ENCODE data around the gene FADS2.
A peak's percentile ranks its signal among the peaks of the same experiment; 100 is the strongest.

Gene FADS2

GRCh38 chr11:61833471-61833870 is 5.4 kb downstream of the FADS2 start:
- TF ChIP-seq CTCF (IDR thresholded peaks at IDR 0.05; ENCODE audit: low read depth, low read length, poor library complexity, severe bottlenecking): no peak
- TF ChIP-seq EZH2phosphoT487 (IDR thresholded peaks at IDR 0.05; ENCODE audit: borderline replicate concordance, low read length): no peak
- Histone ChIP-seq H3K79me2 (ENCODE audit: control insufficient read depth, low read length) (peaks cover 99% of the 10 kb centered on the region), H4K20me1 (ENCODE audit: control insufficient read depth, insufficient read depth, low read depth, low read length) (peaks cover 20% of the 10 kb centered on the region; the same call in 1 of the 2 replicates), H3K9me3 (ENCODE audit: control insufficient read depth, insufficient read depth, low read length) (no peaks in the 10 kb centered on the region), H3K27ac (ENCODE audit: low read depth, low read length) (peak overlapping the region; percentile 95), H3K9me2 (replicated peaks; ENCODE audit: control insufficient read depth, low read length) (no peaks in the 10 kb centered on the region), H3K4me3 (ENCODE audit: low read length) (peak overlapping the region; percentile 84), H3K36me3 (ENCODE audit: control insufficient read depth, low read length) (peaks cover 95% of the 10 kb centered on the region), H3K4me2 (ENCODE audit: low read length) (peak overlapping the region; percentile 87), H3F3A (ENCODE audit: control insufficient read depth, insufficient read depth) (peaks cover 24% of the 10 kb centered on the region), H3K4me1 (ENCODE audit: control insufficient read depth, low read length) (peaks cover 63% of the 10 kb centered on the region), H3K27me3 (ENCODE audit: control insufficient read depth, low read length) (no peaks in the 10 kb centered on the region)

GRCh38 chr11:61833926-61834277 is 5.8 kb downstream of the FADS2 start:
- no peaks in the 10 kb centered on the region for H3K9me3 ChIP-seq (ENCODE audit: control insufficient read depth, insufficient read depth, low read length)
- peak overlapping the region; percentile 84 for H3K4me3 ChIP-seq (ENCODE audit: low read length)
- peaks cover 95% of the 10 kb centered on the region for H3K36me3 ChIP-seq (ENCODE audit: control insufficient read depth, low read length)
- H3K9me2 ChIP-seq (replicated peaks; ENCODE audit: control insufficient read depth, low read length): no peaks in the 10 kb centered on the region
- H3F3A ChIP-seq (ENCODE audit: control insufficient read depth, insufficient read depth): peaks cover 24% of the 10 kb centered on the region
- TF ChIP-seq CTCF (IDR thresholded peaks at IDR 0.05; ENCODE audit: low read depth, low read length, poor library complexity, severe bottlenecking): peak; percentile 15
- TF ChIP-seq EZH2phosphoT487 (IDR thresholded peaks at IDR 0.05; ENCODE audit: borderline replicate concordance, low read length): no peak
- peak overlapping the region; percentile 87 for H3K4me2 ChIP-seq (ENCODE audit: low read length)
- H4K20me1 ChIP-seq (ENCODE audit: control insufficient read depth, insufficient read depth, low read depth, low read length): peaks cover 20% of the 10 kb centered on the region; the same call in 1 of the 2 replicates
- peak overlapping the region; percentile 95 for H3K27ac ChIP-seq (ENCODE audit: low read depth, low read length)
- no peaks in the 10 kb centered on the region for H3K27me3 ChIP-seq (ENCODE audit: control insufficient read depth, low read length)
- peaks cover 63% of the 10 kb centered on the region for H3K4me1 ChIP-seq (ENCODE audit: control insufficient read depth, low read length)
- H3K79me2 ChIP-seq (ENCODE audit: control insufficient read depth, low read length): peaks cover 99% of the 10 kb centered on the region

- TF ChIP-seq CTCF (IDR thresholded peaks at IDR 0.05; ENCODE audit: low read depth, low read length, poor library complexity, severe bottlenecking): no peak
- H3K79me2 ChIP-seq (ENCODE audit: control insufficient read depth, low read length): peaks cover 95% of the 10 kb centered on the region
- no peaks in the 10 kb centered on the region for H3K27me3 ChIP-seq (ENCODE audit: control insufficient read depth, low read length)
- no peaks in the 10 kb centered on the region for H3K9me3 ChIP-seq (ENCODE audit: control insufficient read depth, insufficient read depth, low read length)
- H3K27ac ChIP-seq (ENCODE audit: low read depth, low read length): peak overlapping the region; percentile 95
- peaks cover 20% of the 10 kb centered on the region; the same call in 1 of the 2 replicates for H4K20me1 ChIP-seq (ENCODE audit: control insufficient read depth, insufficient read depth, low read depth, low read length)
- no peaks in the 10 kb centered on the region for H3K9me2 ChIP-seq (replicated peaks; ENCODE audit: control insufficient read depth, low read length)
- H3K36me3 ChIP-seq (ENCODE audit: control insufficient read depth, low read length): peaks cover 95% of the 10 kb centered on the region
- H3K4me2 ChIP-seq (ENCODE audit: low read length): peak overlapping the region; percentile 87
- peak overlapping the region; percentile 84 for H3K4me3 ChIP-seq (ENCODE audit: low read length)
- peaks cover 63% of the 10 kb centered on the region for H3K4me1 ChIP-seq (ENCODE audit: control insufficient read depth, low read length)
- H3F3A ChIP-seq (ENCODE audit: control insufficient read depth, insufficient read depth): peaks cover 24% of the 10 kb centered on the region
These were observed 6.4 kb downstream of the FADS2 start for GRCh38 chr11:61834278-61835048.
